Measurements from ENCODE around the gene MAPK4.
"Not testable (repeated sequence)": the region's sequence is repeated elsewhere in the genome, so short reads cannot be mapped to it uniquely, and the experiment has no call there.

The MAPK4 gene

DNA sequence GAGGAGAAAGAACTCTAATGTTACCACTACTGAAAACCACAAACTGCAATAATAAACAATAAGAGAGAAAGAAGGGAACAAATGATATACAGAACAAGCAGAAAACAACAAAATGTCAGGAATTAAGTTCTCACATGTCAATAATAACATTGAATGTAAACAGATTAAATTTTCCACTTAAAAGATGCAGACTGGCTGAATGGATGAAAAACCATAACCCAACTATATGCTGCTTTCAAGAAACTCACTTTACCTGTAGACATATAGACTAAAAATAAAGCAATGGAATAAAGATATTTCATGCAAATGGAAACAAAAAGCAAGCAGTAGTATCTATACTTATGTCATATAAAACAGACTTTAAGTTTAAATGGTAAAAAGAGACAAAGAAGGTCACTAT, 209.6 kb downstream of the MAPK4 start:
- DNase-seq: no peak

DNA sequence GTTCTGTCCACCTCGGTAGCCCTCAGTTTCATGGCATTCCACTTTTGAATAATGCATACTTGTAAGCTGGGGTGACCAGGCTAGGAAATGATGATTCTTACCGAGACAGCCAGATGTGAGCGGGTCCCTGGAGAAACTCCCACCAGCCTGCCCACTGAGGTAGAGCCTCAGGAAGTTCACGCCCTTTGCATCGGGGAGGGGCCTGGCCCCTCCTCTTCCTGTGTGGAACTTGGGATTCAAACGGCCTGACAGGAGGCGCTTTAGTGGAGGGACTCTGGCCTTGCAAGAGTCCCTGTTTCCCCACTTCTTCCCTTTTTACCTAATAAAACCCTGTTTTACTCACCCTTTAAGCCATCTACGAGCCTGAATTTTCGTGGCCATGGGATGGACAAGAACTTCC, 215.3 kb downstream of the MAPK4 start:
- DNase-seq: no peak

DNA sequence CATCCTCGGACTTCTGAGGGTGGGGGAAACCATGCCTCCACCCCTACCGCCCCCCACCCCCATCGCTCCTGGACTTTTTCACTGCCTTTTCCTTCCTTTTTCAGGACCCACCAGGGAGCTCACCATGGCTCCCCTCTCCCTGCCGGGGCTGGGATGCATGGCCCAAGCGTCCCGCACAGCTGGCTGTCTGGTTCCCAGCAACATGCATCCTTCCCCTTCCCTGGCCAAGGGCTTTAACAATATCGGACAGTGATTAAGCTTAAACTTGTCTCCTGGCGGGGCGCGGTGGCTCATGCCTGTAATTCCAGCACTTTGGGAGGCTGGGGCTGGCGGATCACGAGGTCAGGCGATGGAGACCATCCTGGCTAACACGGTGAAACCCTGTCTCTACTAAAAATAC, 215.8 kb downstream of the MAPK4 start:
- no peak for DNase-seq

DNA sequence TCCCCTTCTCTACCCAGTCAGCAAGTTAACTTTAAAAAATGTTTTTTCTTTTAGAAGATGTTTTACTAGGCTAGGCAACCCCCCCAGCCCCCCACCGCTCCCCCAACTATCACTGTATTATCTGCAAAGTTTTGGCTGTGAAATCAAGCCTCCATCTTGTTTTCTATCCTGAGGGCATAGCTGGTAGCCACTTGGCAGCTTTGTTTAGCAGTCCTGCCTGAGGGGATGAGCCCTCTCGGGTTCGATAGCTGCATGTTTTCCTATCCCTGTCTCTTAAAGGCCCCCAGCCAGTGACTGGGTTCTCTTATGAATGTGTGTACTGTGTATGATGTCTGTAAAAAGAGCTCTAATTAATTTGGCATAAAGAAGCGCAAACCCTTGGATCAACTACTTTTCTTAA, 216.5 kb downstream of the MAPK4 start:
- no peak for DNase-seq

DNA sequence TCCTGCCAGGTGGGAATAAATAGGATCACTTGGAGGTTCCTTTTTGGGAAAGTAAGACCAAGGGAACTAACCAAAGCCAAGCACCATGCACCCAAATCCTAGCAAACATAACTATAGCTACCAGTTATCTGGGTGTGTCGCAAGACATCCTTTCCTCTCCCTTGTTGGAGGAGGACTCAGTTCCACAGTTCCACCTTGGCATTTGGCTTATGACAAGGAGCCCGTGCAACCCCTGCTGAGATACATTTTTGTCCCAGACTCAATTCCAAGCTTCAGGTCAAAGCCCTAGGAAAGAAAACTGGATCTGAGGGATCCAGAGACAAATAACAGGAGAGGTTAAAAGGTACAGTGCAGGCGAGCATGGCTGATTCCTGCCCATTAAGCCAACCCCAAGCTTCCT, 219.1 kb downstream of the MAPK4 start:
- not testable (repeated sequence) for DNase-seq
